GM21529 (cell line): ENCODE results near the gene TBC1D14.

Source experiments
- ATAC-seq: cut with Tn5 transposase; IDR thresholded peaks from one replicate; pipeline ENCODE4 v1.9.1; 2021; ENCODE audit not compliant: unreplicated experiment

TBC1D14 gene

GRCh38 chr4:6944301-6945051 is 34.9 kb downstream of the TBC1D14 start:
- no peak for ATAC-seq

DNA sequence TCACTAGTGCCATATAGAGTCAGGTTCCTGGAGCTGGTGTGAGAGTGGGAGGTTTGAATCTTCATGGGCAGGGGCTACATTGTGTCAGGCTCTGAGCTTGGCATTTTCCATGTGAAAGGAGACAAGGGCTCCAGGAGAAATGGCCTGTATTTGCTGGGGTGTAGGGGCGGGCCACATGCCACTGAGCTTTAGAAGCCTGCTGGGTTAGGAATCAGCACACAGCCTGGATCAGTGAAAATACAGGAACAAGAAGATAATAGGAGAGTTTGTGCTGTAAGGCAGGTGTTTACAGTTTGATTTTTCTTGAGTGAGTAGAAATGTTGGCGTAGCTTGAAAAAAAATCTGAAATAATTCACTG is 35.4 kb downstream of the TBC1D14 start:
- no peak for ATAC-seq

GRCh38 chr4:6946497-6946896 is 36.9 kb downstream of the TBC1D14 start:
- ATAC-seq = no peak

DNA sequence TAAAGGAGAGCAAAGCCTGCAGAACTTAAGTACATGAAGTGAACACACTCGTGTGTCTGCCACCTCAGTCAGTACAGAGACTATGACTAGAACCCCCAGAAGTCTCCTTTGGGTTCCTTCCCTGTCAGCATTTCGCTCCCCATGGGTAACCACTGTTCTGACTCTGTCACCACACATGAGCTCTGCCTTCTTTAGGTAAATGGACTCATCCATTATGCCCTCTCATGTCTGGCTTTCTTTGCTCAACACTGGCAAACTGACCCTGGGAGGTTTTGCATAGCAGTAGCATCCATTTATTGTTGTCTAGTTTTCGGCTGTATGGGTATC is 38.5 kb downstream of the TBC1D14 start:
- no peak for ATAC-seq

DNA sequence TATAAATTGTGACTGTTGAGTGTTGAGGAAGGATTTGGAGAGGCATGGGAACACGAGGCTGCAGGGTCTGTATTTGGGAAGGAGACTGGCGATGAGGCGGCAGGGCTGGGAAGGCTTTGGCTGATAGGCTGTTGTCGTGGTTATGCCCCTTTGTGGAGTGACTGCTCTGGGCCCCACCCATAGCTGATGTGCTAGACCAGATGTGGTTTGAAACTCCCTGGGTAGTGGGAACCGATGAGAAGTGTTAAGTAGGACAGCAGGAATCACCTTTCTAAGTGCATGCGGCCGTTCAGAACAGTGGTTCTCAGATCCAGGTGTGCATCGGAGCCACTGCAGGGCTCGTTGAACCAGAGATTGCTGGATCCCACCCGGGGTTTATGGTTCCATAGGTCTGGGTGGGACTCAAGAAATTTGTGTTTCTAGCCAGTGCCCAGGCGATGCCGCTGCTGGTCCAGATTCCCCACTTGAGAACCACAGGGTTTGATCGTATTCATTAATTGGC is 42.3 kb downstream of the TBC1D14 start:
- ATAC-seq = no peak

GRCh38 chr4:6953751-6954380 is 44.2 kb downstream of the TBC1D14 start:
- ATAC-seq = no peak

- ATAC-seq = no peak
These were observed 45.8 kb downstream of the TBC1D14 start for GRCh38 chr4:6955261-6955911.

DNA sequence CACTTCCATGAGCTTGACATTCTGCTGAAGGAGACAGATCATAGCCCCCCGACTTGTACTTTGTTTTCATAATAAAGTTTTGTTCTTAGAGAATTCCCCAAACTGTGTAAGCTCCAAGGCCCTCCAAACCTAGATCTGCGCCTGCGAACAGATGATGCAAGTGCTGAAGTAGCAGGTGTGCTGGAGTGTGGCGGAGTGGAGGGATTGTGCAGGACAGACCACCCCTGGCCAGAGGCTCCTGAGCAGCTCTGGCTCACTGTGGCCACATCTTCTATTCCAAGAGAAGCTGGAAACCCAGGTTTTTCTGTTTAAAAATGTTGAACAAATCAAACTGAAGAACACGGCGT is 46.4 kb downstream of the TBC1D14 start:
- ATAC-seq = no peak

- ATAC-seq = no peak
These were observed 47.0 kb downstream of the TBC1D14 start for GRCh38 chr4:6956434-6957147.

DNA sequence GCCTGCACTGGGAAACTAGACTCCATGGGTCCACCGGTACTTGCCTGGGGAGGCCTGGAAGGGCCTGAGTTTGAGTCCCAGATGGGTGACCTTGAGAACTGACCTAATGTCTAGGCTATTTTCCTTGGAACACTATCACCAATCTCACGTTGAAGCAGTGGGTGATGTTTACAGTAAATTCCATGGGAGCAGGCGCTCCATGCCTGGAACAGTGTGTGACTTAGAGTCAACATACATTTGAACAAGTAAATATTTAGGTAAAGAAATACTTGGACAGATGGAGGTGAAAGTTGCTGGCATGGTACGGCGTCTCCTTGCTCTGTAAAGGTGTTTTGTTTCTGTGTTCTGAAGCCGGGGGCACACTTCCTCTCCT is 47.5 kb downstream of the TBC1D14 start:
- no peak for ATAC-seq

DNA sequence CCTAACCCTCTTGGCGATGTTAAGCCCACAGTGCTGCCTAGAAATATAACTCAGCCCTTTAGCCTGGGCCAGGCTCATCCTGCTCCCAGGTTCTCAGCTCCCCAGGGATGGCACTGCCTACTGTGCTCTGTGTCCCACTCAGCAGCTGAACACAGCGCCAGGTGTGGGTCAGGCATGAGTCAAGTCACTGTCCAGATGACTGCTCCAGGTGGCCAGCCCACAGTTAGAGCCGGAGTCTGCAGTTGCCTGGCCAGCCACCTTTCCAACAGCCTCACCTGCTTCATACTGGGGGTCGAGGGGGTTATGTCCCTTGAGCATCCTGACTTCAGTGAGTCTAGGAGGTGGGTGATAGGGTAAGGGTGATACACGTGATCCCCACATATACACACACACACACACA is 48.4 kb downstream of the TBC1D14 start:
- ATAC-seq = no peak

- ATAC-seq = no peak
These were observed 49.6 kb downstream of the TBC1D14 start for GRCh38 chr4:6959261-6959660.

DNA sequence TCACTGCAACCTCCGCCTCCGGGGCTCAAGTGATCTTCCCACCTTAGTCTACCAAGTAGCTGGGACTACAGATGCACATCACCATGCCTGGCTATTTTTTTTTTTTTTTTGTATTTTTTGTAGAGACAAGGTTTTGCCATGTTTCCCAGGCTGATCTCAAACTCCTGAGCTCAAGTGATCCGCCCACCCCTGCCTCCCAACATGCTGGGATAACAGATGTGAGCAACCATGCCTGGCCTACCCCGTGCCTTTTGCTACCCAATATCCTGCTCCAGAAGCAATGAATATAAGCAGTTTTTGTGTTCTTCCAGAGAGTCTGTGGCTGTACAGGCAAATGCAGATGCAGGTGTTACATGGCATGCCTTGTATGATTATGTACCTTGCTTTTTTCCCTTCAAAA is 50.5 kb downstream of the TBC1D14 start:
- no peak for ATAC-seq

DNA sequence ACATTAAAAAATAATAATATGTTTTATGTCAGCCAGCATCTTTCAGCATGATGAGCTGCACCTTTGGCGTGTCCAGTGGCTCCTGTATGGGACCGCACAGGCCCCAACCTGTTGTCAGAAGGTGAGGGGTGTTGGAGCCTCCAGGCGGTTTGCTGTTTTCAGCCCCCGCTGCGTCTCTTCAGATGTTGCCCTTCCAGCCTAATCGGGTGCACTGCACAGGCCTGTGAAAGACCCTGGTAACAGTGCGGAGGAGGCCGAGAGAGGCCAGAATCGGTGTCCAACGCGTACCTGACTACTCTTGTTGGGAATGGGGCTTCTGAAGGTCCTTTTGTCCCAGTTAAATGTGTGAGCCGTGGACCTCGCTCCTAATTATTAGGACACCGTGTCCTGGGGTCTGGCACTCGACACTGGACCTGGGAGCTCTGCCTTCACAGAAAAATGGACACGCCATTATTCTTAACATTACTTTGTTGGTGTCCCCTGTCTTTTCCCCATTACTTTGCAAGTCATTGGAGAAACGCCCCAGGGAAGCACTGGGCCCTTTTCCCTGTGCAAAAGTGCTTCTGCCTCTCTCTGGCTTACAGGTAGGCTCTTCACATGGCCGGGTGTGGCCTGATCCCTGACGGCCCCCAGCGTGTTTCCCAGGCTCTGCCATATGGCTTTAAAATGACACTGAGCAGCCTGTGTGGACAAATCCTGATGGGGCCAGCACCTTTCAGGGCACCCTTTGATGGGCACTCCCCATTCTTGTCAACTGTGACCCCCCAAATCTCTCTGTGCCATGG is 51.2 kb downstream of the TBC1D14 start:
- ATAC-seq = no peak

GRCh38 chr4:6961496-6962210 is 52.0 kb downstream of the TBC1D14 start:
- no peak for ATAC-seq

- ATAC-seq = no peak
These were observed 52.8 kb downstream of the TBC1D14 start for GRCh38 chr4:6962211-6963041.

DNA sequence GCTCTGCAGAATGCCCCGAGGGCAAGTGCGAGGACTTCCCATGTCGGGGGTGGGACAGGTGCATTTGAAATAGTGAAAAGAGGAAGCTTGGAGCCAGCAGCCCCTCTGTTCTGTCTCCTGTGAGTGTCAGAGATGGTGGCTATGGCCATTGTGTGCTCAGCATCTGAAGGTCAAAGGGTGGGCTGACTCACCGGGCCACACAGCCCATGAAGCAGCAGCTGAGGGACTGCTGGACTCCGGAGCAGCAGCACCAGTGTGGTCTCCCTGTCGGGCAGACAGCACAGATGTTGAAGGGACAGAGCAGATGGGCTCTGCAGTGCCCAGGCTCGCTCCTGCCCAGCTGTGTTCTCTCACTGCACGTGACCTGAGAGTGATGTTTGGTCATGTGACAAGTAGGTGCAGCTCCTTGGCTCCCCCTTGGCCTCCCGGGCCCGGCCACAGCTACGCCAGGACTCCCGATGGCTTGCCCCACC is 53.5 kb downstream of the TBC1D14 start:
- no peak for ATAC-seq

- no peak for ATAC-seq
These were observed 55.2 kb downstream of the TBC1D14 start for GRCh38 chr4:6964858-6965257.

- ATAC-seq = no peak
These were observed 55.7 kb downstream of the TBC1D14 start for GRCh38 chr4:6965329-6965728.
